CD14-positive monocyte (primary cell): ENCODE results near the gene PTPRR. TPM values are rescaled to one million over a fixed set of nuclear protein-coding genes. Genes with fewer than 3 reads are reported as not detected.

Experiments used
- DNase-seq, 3 donors: peaks; one replicate each; pipeline ENCODE4 v3.0.0-alpha.2; 2011 to 2022
- H2AFZ ChIP-seq: 2 replicates; pipeline ENCODE4 v1.6.0; 2012; ENCODE audit warnings: mild to moderate bottlenecking, low read depth, low read length, inconsistent platforms; ENCODE audit not compliant: insufficient read depth, poor library complexity, severe bottlenecking
- H3K27ac ChIP-seq, 2 donors: 1 replicate in 1 of 2; 2 replicates in 1 of 2; pipeline ENCODE4 v1.5.1; 2012 to 2013; ENCODE audit warnings: low read length in 2 of 2, control low read depth in 1 of 2, inconsistent platforms in 1 of 2, low read depth in 1 of 2, mild to moderate bottlenecking in 1 of 2
- H3K27me3 ChIP-seq, 2 donors: one replicate each; pipeline versions ENCODE4 v1.6.0 to v1.6.1; 2011 to 2013; ENCODE audit warnings: low read length in 2 of 2; ENCODE audit not compliant: control insufficient read depth in 2 of 2, insufficient read depth in 2 of 2
- H3K36me3 ChIP-seq, 2 donors: replicated peaks in 1 of 2; 1 replicate in 1 of 2; 2 replicates in 1 of 2; pipeline versions ENCODE4 v1.5.1 to v1.6.1; 2012 to 2013; ENCODE audit warnings: low read length in 2 of 2, control low read depth in 1 of 2, inconsistent platforms in 1 of 2, mild to moderate bottlenecking in 1 of 2; ENCODE audit not compliant: insufficient read depth in 2 of 2, control insufficient read depth in 1 of 2
- H3K4me1 ChIP-seq, 2 donors: 1 replicate in 1 of 2; 2 replicates in 1 of 2; pipeline versions ENCODE4 v1.5.1 to v1.6.1; 2012 to 2013; ENCODE audit warnings: low read length in 2 of 2, control low read depth in 1 of 2, inconsistent platforms in 1 of 2, mild to moderate bottlenecking in 1 of 2, moderate library complexity in 1 of 2; ENCODE audit not compliant: insufficient read depth in 2 of 2, control insufficient read depth in 1 of 2
- H3K4me2 ChIP-seq: replicated peaks from 2 replicates; pipeline ENCODE3; 2012; ENCODE audit warnings: low read length, moderate library complexity, mild to moderate bottlenecking; ENCODE audit not compliant: poor library complexity, severe bottlenecking; ENCODE audit errors: extremely low read depth
- H3K4me3 ChIP-seq, 3 experiments: fragments of 200-600 bp in 1 of 3; sonication (generic) in 1 of 3; replicated peaks in 1 of 3; 1 replicate in 2 of 3; 2 replicates in 1 of 3; pipeline ENCODE4 v1.5.1; 2011 to 2013; ENCODE audit warnings: low read length in 3 of 3, mild to moderate bottlenecking in 3 of 3, control low read depth in 2 of 3, low read depth in 2 of 3, inconsistent platforms in 1 of 3, moderate library complexity in 1 of 3
- H3K79me2 ChIP-seq: 2 replicates; pipeline ENCODE4 v1.6.0; 2012; ENCODE audit warnings: mild to moderate bottlenecking, control low read depth, inconsistent platforms, low read length, moderate library complexity; ENCODE audit not compliant: insufficient read depth
- H3K9ac ChIP-seq: 2 replicates; pipeline ENCODE4 v1.6.0; 2017; ENCODE audit warnings: low read length, mild to moderate bottlenecking; ENCODE audit not compliant: insufficient read depth, poor library complexity, severe bottlenecking
- H3K9me3 ChIP-seq, 2 donors: replicated peaks in 1 of 2; 1 replicate in 1 of 2; 2 replicates in 1 of 2; pipeline versions ENCODE4 v1.5.1 to v1.6.1; 2012 to 2013; ENCODE audit warnings: low read length in 2 of 2, control low read depth in 1 of 2; ENCODE audit not compliant: control insufficient read depth in 1 of 2, insufficient read depth in 1 of 2
- H4K20me1 ChIP-seq: 2 replicates; pipeline ENCODE4 v1.6.0; 2012; ENCODE audit warnings: mild to moderate bottlenecking, low read length, control low read depth, moderate library complexity; ENCODE audit not compliant: insufficient read depth
- H3K27ac Mint-ChIP-seq, 7 donors: one replicate each; pipeline ENCODE4 v1.8.0; 2020; ENCODE audit warnings: mild to moderate bottlenecking in 7 of 7, mixed read lengths in 7 of 7, moderate library complexity in 6 of 7, inconsistent platforms in 2 of 7
- H3K27me3 Mint-ChIP-seq, 3 donors: one replicate each; pipeline ENCODE4 v1.8.0; 2021 to 2022; ENCODE audit warnings: low read depth in 3 of 3, mild to moderate bottlenecking in 3 of 3, mixed read lengths in 3 of 3, moderate library complexity in 3 of 3, inconsistent platforms in 1 of 3
- H3K36me3 Mint-ChIP-seq, 2 donors: one replicate each; pipeline ENCODE4 v1.8.0; 2020; ENCODE audit warnings: mixed read lengths in 2 of 2, inconsistent platforms in 1 of 2, mild to moderate bottlenecking in 1 of 2
- H3K4me1 Mint-ChIP-seq: one replicate; pipeline ENCODE4 v1.8.0; 2020; ENCODE audit warnings: mild to moderate bottlenecking, mixed read lengths
- H3K4me3 Mint-ChIP-seq, 2 donors: one replicate each; pipeline ENCODE4 v1.8.0; 2020; ENCODE audit warnings: mild to moderate bottlenecking in 2 of 2, mixed read lengths in 2 of 2, moderate library complexity in 1 of 2
- H3K9me3 Mint-ChIP-seq, 7 donors: one replicate each; pipeline ENCODE4 v1.8.0; 2020 to 2022; ENCODE audit warnings: mixed read lengths in 7 of 7, mild to moderate bottlenecking in 6 of 7, moderate library complexity in 6 of 7, inconsistent platforms in 2 of 7
- CTCF ChIP-seq: fragments of 200-600 bp; IDR thresholded peaks from one replicate; pipeline ENCODE4 v1.8.0; 2022; ENCODE audit warnings: antibody characterized with exemption, mild to moderate bottlenecking
- WGBS: methylation state at CpG from one replicate; pipeline ENCODE4 v1.1.5; 2013; ENCODE audit warnings: missing lambda C conversion rate; ENCODE audit not compliant: insufficient coverage; 5-methylcytosine and 5-hydroxymethylcytosine counted together
- intact Hi-C, 2 donors: fragments of 100-400 bp; cut with micrococcal nuclease; formaldehyde crosslinking; loops; one replicate each; pipeline versions ENCODE4 v1.15.0 to v1.15.1; 2023
- polyA plus RNA-seq, 3 donors: library from polyadenylated mRNA; depleted of rRNA in 1 of 3; unstranded in 2 of 3; stranded (reverse) in 1 of 3; fragments of 300-500 nt in 2 of 3; fragments of >200 nt in 1 of 3; fragmentation: Illumina TruSeq in 2 of 3; gene quantifications; 1 replicate in 2 of 3; 2 replicates in 1 of 3; pipeline ENCODE4 v1.2.3, GENCODE V29; 2012 to 2021

PTPRR gene
- polyA plus RNA-seq, 3 donors, result not detected

GRCh38 chr12:70815056-70815455 is 105.5 kb downstream of the PTPRR start:
- no peaks in the 10 kb centered on the region for H4K20me1 ChIP-seq
- Mint-ChIP-seq H3K4me1 (no peaks in the 10 kb centered on the region), H3K4me3 (no peak overlapping the region), H3K9me3 (peaks cover 0 to 8% (median 1%) of the 10 kb centered on the region in 7 donors), H3K27ac (no peak overlapping the region), H3K36me3 (no peaks in the 10 kb centered on the region), H3K27me3 (no peaks in the 10 kb centered on the region)
- no peaks in the 10 kb centered on the region for H3K27me3 ChIP-seq
- intact Hi-C loops, result no loop called here
- H3K4me1 ChIP-seq, result no peaks in the 10 kb centered on the region
- TF ChIP-seq CTCF, result no peak
- no peak for DNase-seq
- H3K79me2 ChIP-seq, result no peaks in the 10 kb centered on the region
- no peak overlapping the region for H2AFZ ChIP-seq
- H3K36me3 ChIP-seq, result no peaks in the 10 kb centered on the region
- no CpG with 5 or more reads among the region's 2 CpGs for WGBS
- no peak overlapping the region for H3K4me2 ChIP-seq
- no peaks in the 10 kb centered on the region for H3K9me3 ChIP-seq
- no peak overlapping the region for H3K4me3 ChIP-seq
- no peak overlapping the region for H3K27ac ChIP-seq
- no peak overlapping the region for H3K9ac ChIP-seq

- no peaks in the 10 kb centered on the region for H3K27me3 ChIP-seq
- no peak overlapping the region for H3K27ac ChIP-seq
- no peak for DNase-seq
- H3K4me2 ChIP-seq, result no peak overlapping the region
- no peak for TF ChIP-seq CTCF
- no peaks in the 10 kb centered on the region for H3K4me1 ChIP-seq
- Mint-ChIP-seq H3K4me1 (no peaks in the 10 kb centered on the region), H3K4me3 (no peak overlapping the region), H3K36me3 (no peaks in the 10 kb centered on the region), H3K27me3 (no peaks in the 10 kb centered on the region), H3K9me3 (peaks cover 0 to 5% (median 1%) of the 10 kb centered on the region in 7 donors), H3K27ac (no peak overlapping the region)
- WGBS, result no CpG with 5 or more reads among the region's 4 CpGs
- no peaks in the 10 kb centered on the region for H3K36me3 ChIP-seq
- H3K9ac ChIP-seq, result no peak overlapping the region
- H3K79me2 ChIP-seq, result no peaks in the 10 kb centered on the region
- intact Hi-C loops, result no loop called here
- no peaks in the 10 kb centered on the region for H4K20me1 ChIP-seq
- no peak overlapping the region for H3K4me3 ChIP-seq
- H3K9me3 ChIP-seq, result no peaks in the 10 kb centered on the region
- H2AFZ ChIP-seq, result no peak overlapping the region
These were observed 107.0 kb downstream of the PTPRR start for GRCh38 chr12:70813559-70813958.
